22Rv1 (cell line): ENCODE measurements around the gene FBLN5.

Experiments
- H3K27ac ChIP-seq: fragments of 450-650 bp; 2 replicates; pipeline ENCODE4 v1.5.1; 2017
- ZFX ChIP-seq: fragments of 450-650 bp; IDR thresholded peaks from 2 replicates; pipeline ENCODE4 v1.6.1; 2017; ENCODE audit warnings: antibody characterized with exemption, borderline replicate concordance
- TF ChIP-seq, protein P1 (sequence below): fragments of 450-650 bp; IDR thresholded peaks from 2 replicates; pipeline ENCODE4 v1.5.1; 2017; ENCODE audit warnings: mild to moderate bottlenecking

The FBLN5 gene

DNA sequence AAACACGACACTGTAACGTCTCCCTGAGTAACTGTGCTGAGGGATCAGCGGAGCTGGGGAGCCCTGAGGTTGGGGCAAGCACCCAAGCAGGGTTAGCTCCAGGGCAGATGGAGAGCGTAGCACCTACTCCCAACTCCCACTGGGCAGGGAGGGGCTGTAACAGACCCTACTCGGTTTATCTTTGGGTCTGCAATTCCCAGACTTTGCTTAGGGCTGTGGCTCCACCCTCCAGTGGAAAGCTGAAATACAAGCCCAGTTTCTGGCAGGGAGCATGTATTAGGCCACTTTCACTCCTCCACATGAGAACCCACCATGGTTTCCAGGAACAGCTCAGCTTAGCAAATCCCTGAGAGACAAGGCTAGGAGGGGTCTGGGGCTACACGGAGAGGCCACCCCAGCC is 62.8 kb downstream of the FBLN5 start:
- TF ChIP-seq, protein P1, sequence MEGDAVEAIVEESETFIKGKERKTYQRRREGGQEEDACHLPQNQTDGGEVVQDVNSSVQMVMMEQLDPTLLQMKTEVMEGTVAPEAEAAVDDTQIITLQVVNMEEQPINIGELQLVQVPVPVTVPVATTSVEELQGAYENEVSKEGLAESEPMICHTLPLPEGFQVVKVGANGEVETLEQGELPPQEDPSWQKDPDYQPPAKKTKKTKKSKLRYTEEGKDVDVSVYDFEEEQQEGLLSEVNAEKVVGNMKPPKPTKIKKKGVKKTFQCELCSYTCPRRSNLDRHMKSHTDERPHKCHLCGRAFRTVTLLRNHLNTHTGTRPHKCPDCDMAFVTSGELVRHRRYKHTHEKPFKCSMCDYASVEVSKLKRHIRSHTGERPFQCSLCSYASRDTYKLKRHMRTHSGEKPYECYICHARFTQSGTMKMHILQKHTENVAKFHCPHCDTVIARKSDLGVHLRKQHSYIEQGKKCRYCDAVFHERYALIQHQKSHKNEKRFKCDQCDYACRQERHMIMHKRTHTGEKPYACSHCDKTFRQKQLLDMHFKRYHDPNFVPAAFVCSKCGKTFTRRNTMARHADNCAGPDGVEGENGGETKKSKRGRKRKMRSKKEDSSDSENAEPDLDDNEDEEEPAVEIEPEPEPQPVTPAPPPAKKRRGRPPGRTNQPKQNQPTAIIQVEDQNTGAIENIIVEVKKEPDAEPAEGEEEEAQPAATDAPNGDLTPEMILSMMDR: no peak
- no peak for TF ChIP-seq ZFX
- H3K27ac ChIP-seq: no peak overlapping the region

DNA sequence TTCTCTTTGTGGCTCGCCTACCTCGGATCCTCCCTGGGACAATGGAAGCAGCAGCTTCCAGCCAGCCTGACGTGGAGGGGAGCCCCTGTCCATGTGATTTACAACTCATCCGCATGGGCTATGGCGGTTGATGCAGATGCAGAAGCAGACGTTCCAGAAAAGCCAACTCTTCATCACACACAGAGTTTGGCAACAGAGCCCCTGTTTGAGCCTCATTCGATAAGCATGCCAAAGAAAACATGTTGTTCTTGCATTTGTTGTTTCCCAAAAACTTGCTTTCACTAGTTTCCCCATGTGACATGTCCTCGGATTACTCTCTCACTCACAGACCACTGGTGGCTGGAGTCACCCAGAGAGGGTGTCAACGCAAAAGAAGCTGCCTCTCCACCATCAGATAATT is 63.7 kb downstream of the FBLN5 start:
- no peak overlapping the region for H3K27ac ChIP-seq
- TF ChIP-seq ZFX: no peak

DNA sequence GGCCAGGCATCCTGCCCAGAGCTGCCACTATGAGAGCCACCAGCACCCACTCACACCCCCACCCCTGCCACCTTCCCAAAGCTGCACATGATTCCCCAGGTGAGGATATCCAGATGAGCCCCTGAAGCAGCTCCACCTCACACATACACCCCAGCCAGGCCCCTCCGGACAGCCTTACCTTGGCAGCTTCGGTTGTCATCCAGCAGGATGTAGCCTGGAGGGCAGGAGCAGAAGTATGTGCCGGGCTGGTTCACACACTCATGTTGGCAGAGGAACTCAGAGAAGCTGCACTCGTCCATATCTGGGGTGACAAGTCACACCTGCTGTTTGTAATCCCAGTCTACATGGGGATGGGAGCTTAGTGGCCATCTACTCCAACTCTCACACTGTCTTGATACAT is 64.7 kb downstream of the FBLN5 start:
- no peak for TF ChIP-seq ZFX
- TF ChIP-seq, protein P1: no peak
- no peak overlapping the region for H3K27ac ChIP-seq

DNA sequence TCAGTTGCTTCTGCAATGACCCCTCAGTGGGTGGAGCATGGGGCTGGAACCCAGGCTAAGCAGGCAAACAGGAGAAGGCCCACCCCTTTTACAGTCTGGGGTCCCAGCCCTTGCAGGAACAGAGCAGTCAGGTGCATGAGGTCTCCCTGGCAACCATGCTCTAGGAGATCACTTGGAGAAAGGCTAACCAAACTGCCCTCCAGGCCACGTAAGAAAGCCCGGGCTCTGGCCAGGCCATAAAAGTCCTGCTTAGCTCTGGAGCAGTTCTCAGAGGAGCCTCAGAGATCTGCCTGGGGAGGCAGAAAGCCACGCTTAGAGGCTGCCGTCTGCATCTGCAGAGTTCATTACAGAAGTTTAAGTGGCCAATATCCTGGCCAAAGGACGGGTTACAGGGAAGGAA is 65.1 kb downstream of the FBLN5 start:
- TF ChIP-seq, protein P1: no peak
- no peak for TF ChIP-seq ZFX
- H3K27ac ChIP-seq: no peak overlapping the region

DNA sequence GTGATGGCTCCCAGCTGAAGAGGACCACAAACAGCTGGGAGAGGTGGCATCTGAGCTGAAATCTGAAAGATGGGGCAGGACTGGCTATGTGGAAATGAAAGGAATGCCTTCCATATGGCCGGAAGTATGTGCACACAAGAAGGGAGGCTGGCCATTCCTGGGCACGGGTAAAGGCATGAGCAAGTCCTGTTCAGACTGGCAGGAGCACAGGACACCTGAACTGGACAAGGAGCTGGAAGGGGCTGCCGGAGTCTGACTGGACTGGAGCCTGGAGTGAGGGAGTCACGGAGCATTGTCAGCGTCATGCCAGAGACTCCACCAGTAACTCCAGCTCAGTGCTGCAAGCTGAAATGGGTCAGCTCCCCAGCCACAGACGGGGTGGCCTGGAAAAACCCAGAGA is 68.3 kb downstream of the FBLN5 start:
- no peak for TF ChIP-seq ZFX
- TF ChIP-seq, protein P1: no peak
- no peak overlapping the region for H3K27ac ChIP-seq

DNA sequence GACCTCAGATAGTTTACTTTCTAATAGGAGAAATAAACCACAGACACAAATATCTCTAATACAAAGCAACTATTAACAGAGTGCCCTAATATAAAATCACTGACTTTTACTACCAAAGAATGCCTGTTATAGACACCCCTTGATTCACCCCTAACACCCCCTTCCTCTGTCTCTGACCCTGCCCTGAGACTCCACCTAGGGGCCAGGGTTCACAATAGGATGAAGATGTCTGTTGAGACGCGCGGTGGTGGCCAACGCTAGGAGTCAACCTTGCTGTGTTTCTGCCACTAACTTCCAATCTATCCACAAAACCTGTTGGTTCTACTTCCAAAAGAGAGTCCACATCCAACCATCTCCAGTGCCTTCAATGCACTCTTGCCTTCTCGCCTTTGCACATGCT is 69.2 kb downstream of the FBLN5 start:
- no peak overlapping the region for H3K27ac ChIP-seq
- TF ChIP-seq ZFX: no peak
- TF ChIP-seq, protein P1: no peak

DNA sequence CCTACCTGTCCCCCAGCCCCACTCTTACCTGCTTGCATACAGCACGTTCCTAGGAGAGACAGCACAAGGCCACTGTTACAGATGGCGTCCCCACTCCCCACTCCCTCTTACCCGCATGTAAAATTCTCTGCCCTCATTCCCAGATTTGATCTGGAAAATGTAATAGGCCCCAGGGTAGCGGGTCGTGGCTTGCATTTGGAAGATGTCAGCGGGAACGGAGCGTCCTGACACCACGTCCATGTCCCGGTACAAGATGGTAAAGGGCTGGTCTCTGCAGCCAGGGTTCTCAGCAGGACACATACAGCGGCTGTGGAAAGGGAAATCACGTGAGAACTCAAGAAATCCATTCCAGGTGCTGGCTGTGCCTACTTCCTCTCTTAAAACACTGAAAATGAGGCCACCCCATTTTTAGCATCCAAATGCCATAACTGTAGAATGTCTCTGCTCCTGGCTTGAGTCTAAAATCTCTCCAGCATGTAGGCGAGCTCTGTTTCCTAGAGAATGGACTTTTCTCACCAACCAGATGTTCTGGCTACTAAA is 70.0 kb downstream of the FBLN5 start:
- TF ChIP-seq, protein P1: no peak
- no peak for TF ChIP-seq ZFX
- H3K27ac ChIP-seq: no peak overlapping the region

DNA sequence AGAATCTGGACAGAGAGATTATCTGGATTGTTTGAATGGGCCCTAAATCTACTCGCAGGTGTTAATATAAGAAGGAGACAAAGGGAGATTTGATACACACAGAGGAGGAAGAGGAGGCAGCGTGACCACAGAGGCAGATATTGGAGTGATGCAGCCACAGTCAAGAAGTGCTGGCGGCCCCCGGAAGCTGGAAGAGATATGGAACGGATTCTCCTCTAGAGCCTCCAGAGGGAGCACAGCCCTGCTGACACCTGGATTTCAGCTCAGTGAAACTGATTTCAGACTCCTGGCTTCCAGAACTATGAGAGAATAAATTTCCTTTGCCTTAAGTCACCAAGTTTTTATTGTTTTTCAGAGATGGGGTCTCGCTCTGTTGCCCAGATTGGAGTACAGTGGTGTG is 71.0 kb downstream of the FBLN5 start:
- TF ChIP-seq, protein P1: no peak
- no peak for TF ChIP-seq ZFX
- no peak overlapping the region for H3K27ac ChIP-seq
